Measurements from ENCODE around the gene RBM22. TPM values are rescaled to one million over a fixed set of nuclear protein-coding genes. Genes with fewer than 3 reads are reported as not detected.

RBM22 gene
- total and polyA plus RNA-seq, 2 experiments from 2014 or later = 32.9 to 42.6 TPM

GRCh38 chr5:150740992-150741391, 40.1 kb upstream of the RBM22 start:
- Histone ChIP-seq H3K4me1 (ENCODE audit: insufficient read depth) (no peaks in the 10 kb centered on the region), H3K9me2 (replicated peaks; ENCODE audit: insufficient read depth) (no peaks in the 10 kb centered on the region), H4K20me1 (ENCODE audit: insufficient read depth, poor library complexity, severe bottlenecking) (no peaks in the 10 kb centered on the region), H3K36me3 (replicated peaks; ENCODE audit: insufficient read depth, low read depth) (no peaks in the 10 kb centered on the region), H3K27me3 (no peaks in the 10 kb centered on the region), H2AFZ (no peak overlapping the region), H3K79me2 (peaks cover 62% of the 10 kb centered on the region), H3K4me2 (no peak overlapping the region), H3K4me3 (no peak overlapping the region), H3K9me3 (ENCODE audit: low read depth) (peaks cover 6% of the 10 kb centered on the region), H3K27ac (no peak overlapping the region)
- DNase-seq (ENCODE audit: low spot score) = no peak
- TF ChIP-seq CTCF (IDR thresholded peaks at IDR 0.05; ENCODE audit: poor library complexity) = no peak
- TF ChIP-seq EZH2 (IDR thresholded peaks at IDR 0.05; ENCODE audit: borderline replicate concordance) = no peak
- TF ChIP-seq EZH2phosphoT487 (IDR thresholded peaks at IDR 0.05; ENCODE audit: low read depth, severe bottlenecking, unreplicated experiment) = no peak

- H3K27ac ChIP-seq = no peak overlapping the region
- H3K4me2 ChIP-seq = no peak overlapping the region
- no peaks in the 10 kb centered on the region for H3K9me2 ChIP-seq (replicated peaks; ENCODE audit: insufficient read depth)
- DNase-seq (ENCODE audit: low spot score) = no peak
- WGBS (ENCODE audit: low lambda C conversion rate, missing lambda C conversion rate) = 91% methylated on average over 7 of the region's 7 CpGs
- no peak overlapping the region for H2AFZ ChIP-seq
- H3K27me3 ChIP-seq = no peaks in the 10 kb centered on the region
- no peaks in the 10 kb centered on the region for H3K36me3 ChIP-seq (replicated peaks; ENCODE audit: insufficient read depth, low read depth)
- H3K4me1 ChIP-seq (ENCODE audit: insufficient read depth) = no peaks in the 10 kb centered on the region
- TF ChIP-seq EZH2 (IDR thresholded peaks at IDR 0.05; ENCODE audit: borderline replicate concordance) (no peak), EZH2phosphoT487 (IDR thresholded peaks at IDR 0.05; ENCODE audit: low read depth, severe bottlenecking, unreplicated experiment) (no peak), CTCF (IDR thresholded peaks at IDR 0.05; ENCODE audit: poor library complexity) (no peak)
- H3K79me2 ChIP-seq = peaks cover 76% of the 10 kb centered on the region
- H3K9me3 ChIP-seq (ENCODE audit: low read depth) = peaks cover 7% of the 10 kb centered on the region
- H3K4me3 ChIP-seq = no peak overlapping the region
- no peaks in the 10 kb centered on the region for H4K20me1 ChIP-seq (ENCODE audit: insufficient read depth, poor library complexity, severe bottlenecking)
These were observed 38.0 kb upstream of the RBM22 start for GRCh38 chr5:150738862-150739261.

DNA sequence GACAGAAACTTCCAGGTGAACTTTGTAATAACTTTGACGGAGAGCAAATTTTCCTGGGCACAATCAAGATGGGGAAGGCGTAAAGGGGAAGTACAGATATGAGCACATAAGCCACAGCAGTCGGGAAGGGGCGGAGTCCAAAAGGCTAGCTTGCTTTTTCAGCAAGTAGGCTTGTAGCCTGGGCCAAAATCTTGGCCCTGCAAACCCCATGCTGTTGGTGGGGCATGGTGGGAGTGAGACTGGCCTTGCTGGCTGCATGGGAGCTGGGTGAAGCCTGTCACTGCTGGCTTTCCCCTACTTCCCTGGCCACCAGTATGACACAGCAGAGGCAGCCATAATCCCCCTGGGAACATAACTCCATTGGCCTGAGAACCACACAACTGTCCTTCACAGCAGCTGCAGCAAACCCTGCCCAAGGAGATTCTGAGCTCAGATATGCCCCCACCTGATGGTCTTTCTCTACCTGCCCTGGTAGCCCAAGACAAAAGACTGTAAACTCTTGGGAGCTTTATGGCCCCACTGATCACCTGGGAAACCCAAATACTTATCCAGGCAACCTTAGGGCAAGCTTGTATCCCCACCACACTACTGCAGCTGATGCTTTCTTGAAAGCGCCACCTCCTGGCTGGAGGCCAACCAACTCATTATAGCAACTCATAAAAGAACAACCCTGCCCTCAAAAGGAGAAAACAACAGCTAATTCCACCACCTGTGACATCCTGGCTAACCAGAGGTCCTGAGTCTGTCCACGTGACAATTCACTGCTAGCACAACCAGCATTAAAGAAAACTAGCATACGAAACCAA, 33.9 kb upstream of the RBM22 start:
- no peak overlapping the region for H2AFZ ChIP-seq
- H3K4me2 ChIP-seq = no peak overlapping the region
- H4K20me1 ChIP-seq (ENCODE audit: insufficient read depth, poor library complexity, severe bottlenecking) = no peaks in the 10 kb centered on the region
- no peak for DNase-seq (ENCODE audit: low spot score)
- H3K27me3 ChIP-seq = no peaks in the 10 kb centered on the region
- H3K27ac ChIP-seq = no peak overlapping the region
- WGBS (ENCODE audit: low lambda C conversion rate, missing lambda C conversion rate) = 84% methylated on average over 7 of the region's 7 CpGs
- H3K79me2 ChIP-seq = peaks cover 58% of the 10 kb centered on the region
- H3K9me3 ChIP-seq (ENCODE audit: low read depth) = peaks cover 7% of the 10 kb centered on the region
- no peaks in the 10 kb centered on the region for H3K9me2 ChIP-seq (replicated peaks; ENCODE audit: insufficient read depth)
- TF ChIP-seq EZH2 (IDR thresholded peaks at IDR 0.05; ENCODE audit: borderline replicate concordance) (no peak), CTCF (IDR thresholded peaks at IDR 0.05; ENCODE audit: poor library complexity) (no peak), EZH2phosphoT487 (IDR thresholded peaks at IDR 0.05; ENCODE audit: low read depth, severe bottlenecking, unreplicated experiment) (no peak)
- H3K4me3 ChIP-seq = no peak overlapping the region
- H3K4me1 ChIP-seq (ENCODE audit: insufficient read depth) = no peaks in the 10 kb centered on the region
- peaks cover 15% of the 10 kb centered on the region for H3K36me3 ChIP-seq (replicated peaks; ENCODE audit: insufficient read depth, low read depth)
